C4-2B (cell line): ENCODE data around the gene PRDM15.

ENCODE experiments used
- CTCF ChIP-seq: fragments of 450-650 bp; conservative IDR thresholded peaks from 2 replicates; pipeline ENCODE4 v1.5.1; 2017; ENCODE audit warnings: mild to moderate bottlenecking
- ZFX ChIP-seq: fragments of 450-650 bp; IDR thresholded peaks from 2 replicates; pipeline ENCODE4 v1.6.1; 2017

- no peak for TF ChIP-seq CTCF
- no peak for TF ChIP-seq ZFX
These were observed 30.1 kb downstream of the PRDM15 start for GRCh38 chr21:41848958-41849580.
